CD4-positive, alpha-beta memory T cell (primary cell): ENCODE data around the gene JAK2. TPM values are rescaled to one million over a fixed set of nuclear protein-coding genes. Genes with fewer than 3 reads are reported as not detected.

Experiments used
- CTCF ChIA-PET: fragments of 350-600 bp; sonication (Branson Sonifier 250); formaldehyde crosslinking; loops from one replicate; lab custom pipeline; 2021; ENCODE audit warnings: inconsistent platforms; ENCODE audit not compliant: partially characterized antibody; lab: Charles Lee
- POLR2A ChIA-PET: fragments of 350-600 bp; sonication (Branson Sonifier 250); formaldehyde crosslinking; loops from one replicate; lab custom pipeline; 2021; ENCODE audit not compliant: partially characterized antibody; lab: Charles Lee
- DNase-seq, 5 donors: peaks; one replicate each; pipeline versions ENCODE4 v3.0.0 to v3.0.0-alpha.2; 2020 to 2022; ENCODE audit warnings: mixed read lengths in 1 of 5
- H3K27ac ChIP-seq: one replicate; pipeline ENCODE4 v1.7.0; 2013; ENCODE audit warnings: low read depth, low read length
- H3K27me3 ChIP-seq: 2 replicates; pipeline ENCODE4 v1.7.0; 2013; ENCODE audit warnings: mild to moderate bottlenecking, low read length, moderate library complexity; ENCODE audit not compliant: insufficient read depth
- H3K36me3 ChIP-seq: 2 replicates; pipeline ENCODE4 v1.7.0; 2013; ENCODE audit warnings: mild to moderate bottlenecking, low read length, moderate library complexity; ENCODE audit not compliant: insufficient read depth
- H3K4me1 ChIP-seq: 2 replicates; pipeline ENCODE4 v1.7.0; 2013; ENCODE audit warnings: mild to moderate bottlenecking, low read length, moderate library complexity; ENCODE audit not compliant: insufficient read depth
- H3K4me3 ChIP-seq, 2 donors: one replicate each; pipeline ENCODE4 v1.7.0; 2013; ENCODE audit warnings: low read length in 2 of 2, mild to moderate bottlenecking in 1 of 2
- H3K9me3 ChIP-seq, 2 donors: one replicate each; pipeline ENCODE4 v1.7.0; 2013; ENCODE audit warnings: low read length in 2 of 2, control low read depth in 1 of 2; ENCODE audit not compliant: control insufficient read depth in 1 of 2
- H3K27ac Mint-ChIP-seq, 7 donors: one replicate each; pipeline ENCODE4 v1.8.0; 2020 to 2021; ENCODE audit warnings: mixed read lengths in 7 of 7, mild to moderate bottlenecking in 6 of 7, inconsistent platforms in 3 of 7, moderate library complexity in 3 of 7
- H3K27me3 Mint-ChIP-seq, 2 donors: one replicate each; pipeline ENCODE4 v1.8.0; 2020 to 2021; ENCODE audit warnings: mixed read lengths in 2 of 2
- H3K36me3 Mint-ChIP-seq, 2 donors: one replicate each; pipeline ENCODE4 v1.8.0; 2020 to 2021; ENCODE audit warnings: mixed read lengths in 2 of 2, inconsistent platforms in 1 of 2, mild to moderate bottlenecking in 1 of 2
- H3K4me1 Mint-ChIP-seq, 4 donors: one replicate each; pipeline ENCODE4 v1.8.0; 2020 to 2021; ENCODE audit warnings: mixed read lengths in 4 of 4, mild to moderate bottlenecking in 1 of 4
- H3K4me3 Mint-ChIP-seq, 8 donors: one replicate each; pipeline ENCODE4 v1.8.0; 2020 to 2021; ENCODE audit warnings: mixed read lengths in 8 of 8, mild to moderate bottlenecking in 7 of 8, moderate library complexity in 6 of 8, inconsistent platforms in 3 of 8
- H3K9me3 Mint-ChIP-seq, 8 donors: one replicate each; pipeline ENCODE4 v1.8.0; 2020 to 2021; ENCODE audit warnings: mixed read lengths in 8 of 8, mild to moderate bottlenecking in 5 of 8, inconsistent platforms in 3 of 8, moderate library complexity in 1 of 8
- intact Hi-C: fragments of 100-400 bp; cut with micrococcal nuclease; formaldehyde crosslinking; loops from one replicate; pipeline ENCODE4 v1.15.1; 2023
- polyA plus RNA-seq, 2 donors: library from polyadenylated mRNA; unstranded; fragments of 300-500 nt; fragmentation: Illumina TruSeq; gene quantifications; one replicate each; pipeline ENCODE4 v1.2.3, GENCODE V29; 2021
- total RNA-seq, 2 experiments: library from RNA; stranded (reverse); gene quantifications; one replicate each; pipeline ENCODE4 v1.2.3, GENCODE V29; 2021

JAK2 gene
- total and polyA plus RNA-seq, 4 experiments from 2014 or later = 4.6 to 19.9 (median 12.5) TPM

DNA sequence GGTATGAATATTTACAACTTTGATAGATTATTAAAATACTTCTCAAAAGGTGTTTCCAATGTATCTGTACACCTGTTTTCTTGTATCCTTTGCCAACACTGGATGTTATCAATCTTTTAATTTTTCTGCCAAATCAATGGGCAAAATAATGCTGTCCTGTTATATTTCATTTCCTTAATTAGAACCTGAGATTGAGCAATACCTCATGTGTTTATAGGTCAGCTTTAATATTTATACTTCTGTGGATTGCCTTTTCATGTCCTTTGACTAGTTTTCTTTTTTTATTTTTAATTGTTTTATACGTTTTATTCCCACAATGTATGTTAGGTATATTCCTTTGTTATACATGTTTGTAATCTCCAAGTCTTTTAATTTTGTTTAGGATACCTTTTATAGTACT lies 77.6 kb downstream of the JAK2 start:
- Histone ChIP-seq H3K27ac (no peak overlapping the region), H3K9me3 (no peaks in the 10 kb centered on the region), H3K4me3 (no peak overlapping the region), H3K4me1 (no peaks in the 10 kb centered on the region), H3K27me3 (no peaks in the 10 kb centered on the region), H3K36me3 (peaks cover 4% of the 10 kb centered on the region)
- intact Hi-C loops = no loop called here
- POLR2A ChIA-PET = no interaction called here
- Mint-ChIP-seq H3K4me3 (no peak overlapping the region), H3K36me3 (peaks cover 31 to 37% of the 10 kb centered on the region in 2 donors), H3K4me1 (no peaks in the 10 kb centered on the region), H3K9me3 (no peaks in the 10 kb centered on the region), H3K27ac (peak overlapping the region in 1 of 7 donors; percentile 70), H3K27me3 (no peaks in the 10 kb centered on the region)
- DNase-seq = no peak
- CTCF ChIA-PET = no interaction called here

DNA sequence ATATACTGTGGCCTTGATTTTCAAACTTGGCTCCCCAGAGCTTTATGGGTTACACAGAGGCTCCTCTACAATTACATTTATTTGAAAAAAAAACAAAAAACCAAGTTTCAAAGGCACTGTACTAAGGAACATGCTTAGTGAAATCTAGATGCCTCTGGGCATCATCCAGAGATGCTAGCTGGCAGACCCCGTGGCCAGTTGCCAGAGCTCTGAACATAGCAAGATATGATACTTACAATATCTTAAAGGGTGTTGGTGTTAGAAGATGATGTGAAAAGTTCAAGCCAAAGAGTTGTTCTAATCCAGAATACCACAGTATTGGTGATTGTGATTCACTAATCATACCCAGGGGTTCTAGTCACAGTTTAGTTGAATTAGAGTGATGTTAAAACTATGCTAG lies 87.8 kb downstream of the JAK2 start:
- Histone ChIP-seq H3K27ac (no peak overlapping the region), H3K4me3 (no peak overlapping the region), H3K4me1 (no peaks in the 10 kb centered on the region), H3K36me3 (peaks cover 13% of the 10 kb centered on the region), H3K9me3 (no peaks in the 10 kb centered on the region), H3K27me3 (no peaks in the 10 kb centered on the region)
- no peaks in the 10 kb centered on the region for H3K27me3 Mint-ChIP-seq
- no peaks in the 10 kb centered on the region for H3K9me3 Mint-ChIP-seq
- no peak overlapping the region for H3K4me3 Mint-ChIP-seq
- ChIA-PET CTCF (no interaction called here), POLR2A (no interaction called here)
- no peak overlapping the region for H3K27ac Mint-ChIP-seq
- peaks cover 47 to 67% of the 10 kb centered on the region in 2 donors for H3K36me3 Mint-ChIP-seq
- H3K4me1 Mint-ChIP-seq = peaks cover 0 to 2% (median 0%) of the 10 kb centered on the region in 4 donors
- DNase-seq = no peak
- intact Hi-C loops = loop anchor here (10.0 kb wide), 1 partner anchor 308 kb away; no protein-coding TSS in a partner anchor

DNA sequence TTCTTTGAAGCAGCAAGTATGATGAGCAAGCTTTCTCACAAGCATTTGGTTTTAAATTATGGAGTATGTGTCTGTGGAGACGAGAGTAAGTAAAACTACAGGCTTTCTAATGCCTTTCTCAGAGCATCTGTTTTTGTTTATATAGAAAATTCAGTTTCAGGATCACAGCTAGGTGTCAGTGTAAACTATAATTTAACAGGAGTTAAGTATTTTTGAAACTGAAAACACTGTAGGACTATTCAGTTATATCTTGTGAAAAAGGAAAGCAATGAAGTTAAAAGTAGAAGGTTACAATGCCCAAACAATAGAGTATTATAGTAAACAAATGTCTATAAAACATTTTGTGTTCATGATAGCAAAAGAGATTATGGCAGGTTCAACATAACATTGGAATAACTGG lies 88.6 kb downstream of the JAK2 start:
- Histone ChIP-seq H3K9me3 (no peaks in the 10 kb centered on the region), H3K36me3 (peaks cover 13% of the 10 kb centered on the region), H3K27ac (no peak overlapping the region), H3K4me1 (no peaks in the 10 kb centered on the region), H3K4me3 (no peak overlapping the region), H3K27me3 (no peaks in the 10 kb centered on the region)
- intact Hi-C loops = loop anchor here (10.0 kb wide), 1 partner anchor 309 kb away; no protein-coding TSS in a partner anchor
- Mint-ChIP-seq H3K27ac (no peak overlapping the region), H3K27me3 (no peaks in the 10 kb centered on the region), H3K4me1 (peaks cover 0 to 2% (median 0%) of the 10 kb centered on the region in 4 donors), H3K36me3 (peaks cover 47 to 65% of the 10 kb centered on the region in 2 donors), H3K9me3 (no peaks in the 10 kb centered on the region), H3K4me3 (no peak overlapping the region)
- ChIA-PET CTCF (no interaction called here), POLR2A (no interaction called here)
- DNase-seq = no peak

- Histone ChIP-seq H3K36me3 (no peaks in the 10 kb centered on the region), H3K4me3 (no peak overlapping the region), H3K9me3 (no peaks in the 10 kb centered on the region), H3K4me1 (no peaks in the 10 kb centered on the region), H3K27ac (no peak overlapping the region), H3K27me3 (no peaks in the 10 kb centered on the region)
- no peak for DNase-seq
- ChIA-PET CTCF (no interaction called here), POLR2A (no interaction called here)
- Mint-ChIP-seq H3K4me3 (no peak overlapping the region), H3K36me3 (peaks cover 62 to 71% of the 10 kb centered on the region in 2 donors), H3K4me1 (no peaks in the 10 kb centered on the region), H3K27ac (no peak overlapping the region), H3K27me3 (no peaks in the 10 kb centered on the region), H3K9me3 (peaks cover 0 to 3% (median 0%) of the 10 kb centered on the region in 8 donors)
- intact Hi-C loops = no loop called here
These were observed 100.9 kb downstream of the JAK2 start for GRCh38 chr9:5085993-5086392.

GRCh38 chr9:5089737-5090136 lies 104.7 kb downstream of the JAK2 start:
- POLR2A ChIA-PET = no interaction called here

DNA sequence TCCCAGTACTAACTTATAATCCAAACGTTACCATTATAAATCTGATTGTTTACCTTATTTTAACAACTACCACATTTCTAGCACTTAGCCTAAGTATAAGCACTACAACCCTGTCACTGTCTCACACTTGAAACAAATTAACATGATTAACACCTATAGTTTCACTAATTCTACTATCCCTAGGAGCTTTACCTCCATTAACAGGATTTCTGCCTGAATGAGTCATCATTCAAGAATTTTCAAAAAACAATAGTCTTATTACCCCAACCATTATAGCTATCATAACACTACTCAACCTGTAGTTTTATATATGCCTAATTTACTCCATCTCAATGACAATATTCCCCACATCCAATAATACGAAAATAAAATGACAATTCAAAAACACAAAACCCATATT lies 110.7 kb downstream of the JAK2 start:
- Mint-ChIP-seq H3K9me3 (no peaks in the 10 kb centered on the region), H3K36me3 (no peaks in the 10 kb centered on the region), H3K27ac (no peak overlapping the region), H3K4me1 (no peaks in the 10 kb centered on the region), H3K4me3 (no peak overlapping the region), H3K27me3 (no peaks in the 10 kb centered on the region)
- DNase-seq = no peak
- Histone ChIP-seq H3K27me3 (no peaks in the 10 kb centered on the region), H3K4me1 (no peaks in the 10 kb centered on the region), H3K36me3 (peaks cover 2% of the 10 kb centered on the region), H3K27ac (no peak overlapping the region), H3K9me3 (no peaks in the 10 kb centered on the region), H3K4me3 (no peak overlapping the region)
- POLR2A ChIA-PET = no interaction called here
- intact Hi-C loops = no loop called here
- CTCF ChIA-PET = no interaction called here

More at GRCh38 chr9:5089737-5090136, 104.7 kb downstream of the JAK2 start:
- intact Hi-C loops = no loop called here
- Histone ChIP-seq H3K4me3 (no peak overlapping the region), H3K36me3 (no peaks in the 10 kb centered on the region), H3K9me3 (no peaks in the 10 kb centered on the region), H3K4me1 (no peaks in the 10 kb centered on the region), H3K27me3 (no peaks in the 10 kb centered on the region), H3K27ac (no peak overlapping the region)
- Mint-ChIP-seq H3K9me3 (peaks cover 0 to 3% (median 0%) of the 10 kb centered on the region in 8 donors), H3K4me3 (no peak overlapping the region), H3K4me1 (no peaks in the 10 kb centered on the region), H3K27me3 (no peaks in the 10 kb centered on the region), H3K36me3 (peaks cover 36 to 40% of the 10 kb centered on the region in 2 donors), H3K27ac (no peak overlapping the region)
- DNase-seq = no peak
- CTCF ChIA-PET = no interaction called here

DNA sequence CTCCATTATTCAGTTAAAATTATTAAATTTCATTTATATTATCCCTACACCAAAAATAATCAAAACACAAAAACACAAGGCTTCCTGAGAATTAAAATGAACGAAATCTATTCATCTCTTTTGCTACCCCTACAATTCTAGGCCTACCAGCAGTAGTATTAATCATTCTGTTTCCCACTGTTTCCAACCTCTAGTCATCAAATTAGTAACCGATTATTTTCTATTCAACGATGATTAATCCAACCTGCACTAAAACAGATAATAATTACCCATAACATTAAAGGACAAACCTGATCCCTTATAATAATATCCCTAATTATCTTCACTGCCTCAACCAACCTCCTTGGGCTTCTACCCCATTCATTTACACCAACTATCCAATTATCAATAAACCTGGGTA lies 114.4 kb downstream of the JAK2 start:
- CTCF ChIA-PET = no interaction called here
- H3K4me1 Mint-ChIP-seq = no peaks in the 10 kb centered on the region
- intact Hi-C loops = no loop called here
- POLR2A ChIA-PET = no interaction called here
- no peak overlapping the region for H3K27ac ChIP-seq
- no peaks in the 10 kb centered on the region for H3K4me1 ChIP-seq
- H3K9me3 ChIP-seq = no peaks in the 10 kb centered on the region
- no peak overlapping the region for H3K4me3 Mint-ChIP-seq
- DNase-seq = no peak
- H3K27ac Mint-ChIP-seq = no peak overlapping the region
- H3K4me3 ChIP-seq = no peak overlapping the region
- H3K27me3 ChIP-seq = no peaks in the 10 kb centered on the region
- peaks cover 0 to 22% (median 13%) of the 10 kb centered on the region in 8 donors for H3K9me3 Mint-ChIP-seq
- H3K27me3 Mint-ChIP-seq = no peaks in the 10 kb centered on the region
- H3K36me3 Mint-ChIP-seq = peaks cover 3 to 23% of the 10 kb centered on the region in 2 donors
- peaks cover 5% of the 10 kb centered on the region for H3K36me3 ChIP-seq
